SK-N-SH (cell line): Measurements from ENCODE around the gene FAM177B. TPM values are rescaled to one million over a fixed set of nuclear protein-coding genes. Genes with fewer than 3 reads are reported as not detected.
A peak's percentile ranks its signal among the peaks of the same experiment; 100 is the strongest.

Experiments used
- CTCF ChIA-PET: fragments of 300-600, 350-600 bp; formaldehyde crosslinking; extraction: SDS; loops from one replicate; lab custom pipeline; 2021; lab: Yijun Ruan, JAX
- POLR2A ChIA-PET: fragments of 350-600 bp; sonication (Branson Sonifier 250); formaldehyde crosslinking; extraction: SDS; loops from one replicate; lab custom pipeline; 2020; ENCODE audit warnings: antibody characterized with exemption, inconsistent platforms; lab: Yijun Ruan, JAX
- DNase-seq: peaks from one replicate; pipeline ENCODE4 v3.0.0; 2012
- H2AFZ ChIP-seq: fragments of 200-600 bp; sonication (generic); 2 replicates; pipeline ENCODE4 v1.8.1; 2016; ENCODE audit warnings: antibody characterized with exemption, mild to moderate bottlenecking, low read depth
- H3F3A ChIP-seq: fragments of 200-600 bp; sonication (generic); replicated peaks from 2 replicates; pipeline ENCODE3; 2016; ENCODE audit warnings: antibody characterized with exemption, mild to moderate bottlenecking; ENCODE audit not compliant: insufficient read depth
- H3K27ac ChIP-seq, 2 experiments: fragments of 200-500 bp in 1 of 2; fragments of 200-600 bp in 1 of 2; sonication (Bioruptor generic) in 1 of 2; sonication (generic), shearing (Covaris generic) in 1 of 2; 2 replicates each; pipeline versions ENCODE4 v1.5.1 to v1.6.1; 2014 to 2016; ENCODE audit warnings: low read depth in 2 of 2, inconsistent platforms in 1 of 2, low read length in 1 of 2, mild to moderate bottlenecking in 1 of 2, mixed read lengths in 1 of 2
- H3K27me3 ChIP-seq: fragments of 200-600 bp; sonication (generic), shearing (Covaris generic); 2 replicates; pipeline ENCODE4 v1.6.1; 2016; ENCODE audit warnings: mixed run types; ENCODE audit not compliant: insufficient read depth
- H3K36me3 ChIP-seq, 2 experiments: fragments of 200-500 bp in 1 of 2; fragments of 200-600 bp in 1 of 2; sonication (Bioruptor generic) in 1 of 2; sonication (generic) in 1 of 2; replicated peaks in 1 of 2; 2 replicates each; pipeline versions ENCODE3 to v1.5.1; 2014 to 2016; ENCODE audit warnings: low read length in 1 of 2, mild to moderate bottlenecking in 1 of 2; ENCODE audit not compliant: insufficient read depth in 2 of 2, control insufficient read depth in 1 of 2
- H3K4me1 ChIP-seq, 2 experiments: fragments of 200-500 bp in 1 of 2; fragments of 200-600 bp in 1 of 2; sonication (Bioruptor generic) in 1 of 2; sonication (generic), shearing (Covaris generic) in 1 of 2; 2 replicates each; pipeline versions ENCODE4 v1.5.1 to v1.6.1; 2014 to 2016; ENCODE audit warnings: low read depth in 1 of 2, low read length in 1 of 2, mixed run types in 1 of 2; ENCODE audit not compliant: insufficient read depth in 2 of 2, control insufficient read depth in 1 of 2
- H3K4me2 ChIP-seq: fragments of 200-600 bp; sonication (generic), shearing (Covaris generic); 2 replicates; pipeline ENCODE4 v1.6.1; 2017; ENCODE audit warnings: mixed run types
- H3K4me3 ChIP-seq, 2 experiments: fragments of 200-500 bp in 1 of 2; fragments of 200-600 bp in 1 of 2; sonication (Bioruptor generic) in 1 of 2; sonication (generic), shearing (Covaris generic) in 1 of 2; 2 replicates each; pipeline versions ENCODE4 v1.5.1 to v1.8.1; 2014 to 2016; ENCODE audit warnings: low read depth in 2 of 2, inconsistent platforms in 1 of 2, low read length in 1 of 2, mild to moderate bottlenecking in 1 of 2, mixed read lengths in 1 of 2, moderate library complexity in 1 of 2
- H3K79me2 ChIP-seq: fragments of 200-600 bp; sonication (generic); 2 replicates; pipeline ENCODE4 v1.8.1; 2017; ENCODE audit warnings: mild to moderate bottlenecking; ENCODE audit not compliant: insufficient read depth
- H3K9ac ChIP-seq: fragments of 200-600 bp; sonication (generic); 2 replicates; pipeline ENCODE4 v1.6.1; 2017; ENCODE audit warnings: mixed run types
- H3K9me2 ChIP-seq: fragments of 200-600 bp; sonication (generic); 2 replicates; pipeline ENCODE4 v1.6.1; 2017; ENCODE audit warnings: mixed run types
- H3K9me3 ChIP-seq: fragments of 200-600 bp; sonication (generic); 2 replicates; pipeline ENCODE4 v1.6.1; 2017; ENCODE audit warnings: mixed run types, mild to moderate bottlenecking, moderate library complexity
- H4K20me1 ChIP-seq: fragments of 200-600 bp; sonication (generic); 2 replicates; pipeline ENCODE4 v1.6.1; 2017; ENCODE audit warnings: mild to moderate bottlenecking, mixed run types; ENCODE audit not compliant: insufficient read depth
- ELF1 ChIP-seq: IDR thresholded peaks from 2 replicates; pipeline ENCODE4 v1.4.0; 2012
- EZH2phosphoT487 ChIP-seq: fragments of 200-600 bp; sonication (generic); IDR thresholded peaks from 2 replicates; pipeline ENCODE4 v1.6.1; 2017; ENCODE audit warnings: low read depth, mixed run types, mild to moderate bottlenecking, antibody characterized with exemption, moderate library complexity, borderline replicate concordance
- FOSL2 ChIP-seq: IDR thresholded peaks from 2 replicates; pipeline ENCODE4 v1.4.0; 2012; ENCODE audit warnings: low read depth, mild to moderate bottlenecking, moderate library complexity, borderline replicate concordance
- NFIC ChIP-seq: IDR thresholded peaks from 2 replicates; pipeline ENCODE4 v1.4.0; 2012; ENCODE audit warnings: borderline replicate concordance
- RAD21 ChIP-seq: IDR thresholded peaks from 2 replicates; pipeline ENCODE4 v1.6.1; 2012; ENCODE audit warnings: mild to moderate bottlenecking, low read length
- SMC3 ChIP-seq: IDR thresholded peaks from 2 replicates; pipeline ENCODE4 v1.6.1; 2012; ENCODE audit warnings: low read depth, low read length, improper control_type of control experiment
- WGBS: methylation state at CpG from one replicate; pipeline ENCODE4 v1.1.6; 2017; ENCODE audit warnings: low lambda C conversion rate; 5-methylcytosine and 5-hydroxymethylcytosine counted together
- polyA plus RNA-seq, 3 experiments: library from polyadenylated mRNA; depleted of rRNA; stranded (reverse); fragments of >200 nt; gene quantifications; 2 replicates each; pipeline ENCODE4 v1.2.3, GENCODE V29; 2012
- TF ChIP-seq, protein P1 (sequence below): fragments of 200-600 bp; sonication (generic); IDR thresholded peaks from 2 replicates; pipeline ENCODE4 v1.6.1; 2017; ENCODE audit warnings: antibody characterized with exemption, mild to moderate bottlenecking, moderate library complexity
- TF ChIP-seq, protein P2 (sequence below): fragments of 150-350 bp; IDR thresholded peaks from 2 replicates; pipeline ENCODE4 v1.6.1; 2017; ENCODE audit warnings: antibody characterized with exemption, low read length, low read depth, borderline replicate concordance

Gene FAM177B
- polyA plus RNA-seq, 1 of the 3 experiments (the other 2 are of a cell fraction): not detected

DNA sequence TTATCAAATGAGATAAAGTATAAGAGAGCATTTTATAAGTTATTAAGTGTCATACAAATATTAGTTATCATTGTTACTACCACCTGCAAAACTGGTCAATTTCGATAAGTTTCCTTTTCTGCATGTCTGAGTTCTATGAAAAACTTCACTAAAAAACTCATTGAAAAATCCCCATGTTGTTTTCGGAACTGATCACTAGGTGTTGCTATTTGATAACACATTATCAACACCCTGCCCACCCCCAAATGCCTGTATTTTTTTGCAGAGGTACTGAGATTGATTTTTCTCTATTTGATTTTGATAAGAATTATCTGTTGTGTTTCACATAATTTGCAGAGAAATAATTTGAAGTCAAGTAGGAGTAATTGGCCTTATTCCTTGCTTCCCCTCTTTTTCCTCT is 55.7 kb downstream of the FAM177B start:
- peak; percentile 68 for DNase-seq

GRCh38 chr1:222794656-222795474 is 57.9 kb downstream of the FAM177B start:
- no peak overlapping the region for H3K27ac ChIP-seq
- ChIA-PET POLR2A (no interaction called here), CTCF (interaction anchor here (1.2 to 6.1 kb wide), 7 partner anchors 21 to 889 kb away, joined by 3 to 69 read pairs (median 5); no protein-coding TSS in a partner anchor)
- H3K79me2 ChIP-seq: no peaks in the 10 kb centered on the region
- no peaks in the 10 kb centered on the region for H4K20me1 ChIP-seq
- no peak overlapping the region for H2AFZ ChIP-seq
- no peak overlapping the region for H3K9ac ChIP-seq
- H3K4me2 ChIP-seq: no peak overlapping the region
- TF ChIP-seq ELF1 (no peak), SMC3 (peak; percentile 43), RAD21 (peak; percentile 61)
- TF ChIP-seq, protein P1, sequence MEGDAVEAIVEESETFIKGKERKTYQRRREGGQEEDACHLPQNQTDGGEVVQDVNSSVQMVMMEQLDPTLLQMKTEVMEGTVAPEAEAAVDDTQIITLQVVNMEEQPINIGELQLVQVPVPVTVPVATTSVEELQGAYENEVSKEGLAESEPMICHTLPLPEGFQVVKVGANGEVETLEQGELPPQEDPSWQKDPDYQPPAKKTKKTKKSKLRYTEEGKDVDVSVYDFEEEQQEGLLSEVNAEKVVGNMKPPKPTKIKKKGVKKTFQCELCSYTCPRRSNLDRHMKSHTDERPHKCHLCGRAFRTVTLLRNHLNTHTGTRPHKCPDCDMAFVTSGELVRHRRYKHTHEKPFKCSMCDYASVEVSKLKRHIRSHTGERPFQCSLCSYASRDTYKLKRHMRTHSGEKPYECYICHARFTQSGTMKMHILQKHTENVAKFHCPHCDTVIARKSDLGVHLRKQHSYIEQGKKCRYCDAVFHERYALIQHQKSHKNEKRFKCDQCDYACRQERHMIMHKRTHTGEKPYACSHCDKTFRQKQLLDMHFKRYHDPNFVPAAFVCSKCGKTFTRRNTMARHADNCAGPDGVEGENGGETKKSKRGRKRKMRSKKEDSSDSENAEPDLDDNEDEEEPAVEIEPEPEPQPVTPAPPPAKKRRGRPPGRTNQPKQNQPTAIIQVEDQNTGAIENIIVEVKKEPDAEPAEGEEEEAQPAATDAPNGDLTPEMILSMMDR: peak; percentile 20; the same call in 1 of the 2 replicates
- TF ChIP-seq, all 33 proteins: peak for 3
- no peak for DNase-seq
- no peaks in the 10 kb centered on the region for H3K9me3 ChIP-seq
- no peaks in the 10 kb centered on the region for H3K36me3 ChIP-seq
- H3F3A ChIP-seq: no peaks in the 10 kb centered on the region
- no peaks in the 10 kb centered on the region for H3K9me2 ChIP-seq
- 90% methylated on average over 2 of the region's 6 CpGs for WGBS
- H3K27me3 ChIP-seq: no peaks in the 10 kb centered on the region
- H3K4me1 ChIP-seq: no peaks in the 10 kb centered on the region; a peak in 1 of 4 replicates
- H3K4me3 ChIP-seq: no peak overlapping the region

More for the DNA sequence above, 55.7 kb downstream of the FAM177B start:
- Histone ChIP-seq H3K27ac (no peak overlapping the region), H3F3A (no peaks in the 10 kb centered on the region), H3K27me3 (no peaks in the 10 kb centered on the region), H3K9ac (no peak overlapping the region), H3K4me3 (no peak overlapping the region), H3K4me1 (no peaks in the 10 kb centered on the region; a peak in 1 of 4 replicates), H3K9me3 (no peaks in the 10 kb centered on the region), H3K79me2 (no peaks in the 10 kb centered on the region), H3K36me3 (no peaks in the 10 kb centered on the region), H3K4me2 (no peak overlapping the region), H3K9me2 (no peaks in the 10 kb centered on the region), H2AFZ (no peak overlapping the region), H4K20me1 (no peaks in the 10 kb centered on the region)
- POLR2A ChIA-PET: interaction anchor here (0.6 kb wide), 1 partner anchor 335 kb away, joined by 3 read pairs; no protein-coding TSS in a partner anchor
- WGBS: 0% methylated on average over 2 of the region's 2 CpGs
- TF ChIP-seq, protein P1: peak; percentile 78
- TF ChIP-seq SMC3 (peak; percentile 82), NFIC (no peak), RAD21 (peak; percentile 93), EZH2phosphoT487 (no peak), FOSL2 (no peak)
- TF ChIP-seq, protein P2, sequence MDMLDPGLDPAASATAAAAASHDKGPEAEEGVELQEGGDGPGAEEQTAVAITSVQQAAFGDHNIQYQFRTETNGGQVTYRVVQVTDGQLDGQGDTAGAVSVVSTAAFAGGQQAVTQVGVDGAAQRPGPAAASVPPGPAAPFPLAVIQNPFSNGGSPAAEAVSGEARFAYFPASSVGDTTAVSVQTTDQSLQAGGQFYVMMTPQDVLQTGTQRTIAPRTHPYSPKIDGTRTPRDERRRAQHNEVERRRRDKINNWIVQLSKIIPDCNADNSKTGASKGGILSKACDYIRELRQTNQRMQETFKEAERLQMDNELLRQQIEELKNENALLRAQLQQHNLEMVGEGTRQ: no peak
- CTCF ChIA-PET: interaction anchor here (0.7 to 6.1 kb wide), 17 partner anchors 10 to 957 kb away, joined by 3 to 69 read pairs (median 4); partner anchors contain the start of gene TLR5
